SH-SY5Y (cell line): ENCODE measurements around the gene ETS2.
A peak's percentile ranks its signal among the peaks of the same experiment; 100 is the strongest.

Source experiments
- GATA2 ChIP-seq: IDR thresholded peaks from 2 replicates; pipeline ENCODE4 v1.6.1; 2011; ENCODE audit warnings: mild to moderate bottlenecking, low read depth, low read length
- GATA3 ChIP-seq: IDR thresholded peaks from 2 replicates; pipeline ENCODE4 v1.6.1; 2011; ENCODE audit warnings: low read depth, mild to moderate bottlenecking, low read length, moderate library complexity

ETS2 gene

DNA sequence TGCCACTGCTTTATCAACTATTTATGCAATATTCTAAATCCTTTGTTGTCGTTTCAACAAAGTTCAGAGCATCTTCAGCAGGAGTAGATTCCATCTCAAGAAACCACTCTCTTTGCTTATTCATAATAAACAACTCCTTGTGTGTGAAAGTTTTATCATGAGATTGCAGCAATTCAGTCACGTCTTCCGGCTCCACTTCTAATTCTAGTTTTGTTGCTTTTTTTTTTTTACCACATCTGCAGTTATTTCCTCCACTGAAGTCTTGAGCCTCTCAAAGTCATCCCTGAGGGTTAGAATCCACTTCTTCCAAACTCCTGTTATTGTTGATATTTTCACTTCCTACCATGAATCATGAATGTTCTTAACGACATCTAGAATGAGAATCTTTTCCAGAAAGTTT is 14.8 kb upstream of the ETS2 start:
- no peak for TF ChIP-seq GATA3
- TF ChIP-seq GATA2, result no peak

DNA sequence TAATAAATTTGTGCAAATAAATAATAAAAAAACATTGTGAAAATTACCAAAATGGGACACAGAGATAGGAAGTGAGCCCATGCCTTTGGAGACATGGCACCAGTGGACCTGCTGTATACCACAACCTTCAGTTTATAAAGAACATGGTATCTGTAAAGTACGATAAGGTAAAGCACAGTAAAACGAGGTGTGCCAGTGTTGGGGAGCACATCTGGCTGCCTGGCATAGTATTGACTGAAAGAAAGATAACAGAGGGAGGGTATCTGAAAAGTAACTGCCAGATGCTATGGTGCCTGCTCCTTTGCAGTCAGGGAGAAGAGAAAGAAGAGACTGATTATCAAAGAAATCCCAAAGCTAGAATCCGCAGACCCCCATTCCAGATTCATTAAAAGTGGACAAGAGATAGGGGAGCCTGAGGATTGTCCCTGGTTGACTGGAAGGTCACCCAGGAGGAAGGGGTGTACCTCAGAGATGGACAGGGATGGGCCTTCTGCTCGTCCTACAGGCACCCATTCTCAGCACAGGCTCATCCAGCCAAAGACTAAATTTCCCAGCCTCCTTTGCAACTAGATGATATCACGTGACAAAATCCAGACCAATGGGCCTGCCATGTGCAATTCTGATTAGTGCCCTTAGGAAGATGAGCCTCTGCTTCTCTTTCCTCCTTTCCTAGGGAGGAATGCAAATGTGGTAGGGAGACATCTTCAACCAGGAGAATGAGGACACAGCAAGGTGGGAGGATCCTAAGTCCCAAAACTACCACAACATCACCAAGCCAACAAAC is 12.9 kb upstream of the ETS2 start:
- TF ChIP-seq GATA2 (no peak), GATA3 (no peak)

DNA sequence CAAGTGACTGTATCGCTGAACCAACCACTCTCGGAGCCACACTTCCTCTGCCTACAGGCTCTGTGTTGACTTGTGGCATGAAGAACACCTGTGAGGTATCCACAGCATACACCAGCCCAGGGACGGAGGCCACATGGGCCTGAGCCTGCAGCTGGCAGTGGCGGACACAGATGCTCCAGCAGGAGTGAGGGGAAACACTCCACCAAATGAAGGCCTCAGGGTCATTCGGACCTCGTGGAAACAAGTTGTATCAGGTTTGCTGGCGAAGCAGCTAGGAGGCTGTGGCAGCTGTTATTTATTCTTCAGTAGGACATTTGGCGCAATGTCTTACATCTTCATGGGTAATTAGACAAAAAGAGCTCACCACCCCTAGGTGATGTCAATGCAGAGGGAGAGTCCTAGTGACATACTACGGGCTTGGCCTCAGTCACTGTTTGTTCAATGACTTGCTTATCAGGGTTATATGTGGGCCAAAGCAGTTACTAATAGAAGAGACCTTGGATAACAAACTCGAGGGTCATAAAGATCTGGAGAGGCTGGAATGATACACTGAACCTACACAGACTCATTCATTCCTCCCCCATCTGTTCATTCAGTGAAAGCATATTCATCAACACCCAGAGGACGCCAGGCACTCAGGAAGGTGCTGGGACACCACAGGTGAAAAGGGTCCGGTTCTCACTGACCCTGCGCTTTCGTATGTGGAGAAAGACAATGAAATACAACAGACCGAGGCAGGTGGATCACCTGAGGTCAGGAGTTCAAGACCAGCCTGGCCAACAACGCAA is 11.6 kb upstream of the ETS2 start:
- TF ChIP-seq GATA2 (no peak), GATA3 (no peak)

DNA sequence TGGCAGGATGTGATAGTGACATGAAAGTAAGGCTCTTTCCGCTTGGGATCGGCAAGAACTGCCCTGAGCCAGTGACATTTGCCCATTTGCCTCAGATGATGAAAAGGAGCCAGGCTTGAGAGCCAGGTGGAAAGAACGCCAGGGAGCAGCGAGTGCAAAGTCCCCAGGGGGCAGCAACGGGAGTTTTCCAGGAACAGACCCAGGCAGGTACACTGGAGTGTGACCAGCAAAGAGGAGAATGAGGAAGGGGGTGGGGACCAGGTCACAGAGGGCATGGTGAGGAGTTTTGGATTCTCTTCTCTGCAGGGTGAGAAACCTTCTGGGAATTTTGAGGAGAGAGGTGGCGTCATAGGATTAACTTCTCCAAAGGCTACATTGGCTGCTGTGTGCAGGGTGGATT is 10.8 kb upstream of the ETS2 start:
- TF ChIP-seq GATA3 (no peak), GATA2 (no peak)

DNA sequence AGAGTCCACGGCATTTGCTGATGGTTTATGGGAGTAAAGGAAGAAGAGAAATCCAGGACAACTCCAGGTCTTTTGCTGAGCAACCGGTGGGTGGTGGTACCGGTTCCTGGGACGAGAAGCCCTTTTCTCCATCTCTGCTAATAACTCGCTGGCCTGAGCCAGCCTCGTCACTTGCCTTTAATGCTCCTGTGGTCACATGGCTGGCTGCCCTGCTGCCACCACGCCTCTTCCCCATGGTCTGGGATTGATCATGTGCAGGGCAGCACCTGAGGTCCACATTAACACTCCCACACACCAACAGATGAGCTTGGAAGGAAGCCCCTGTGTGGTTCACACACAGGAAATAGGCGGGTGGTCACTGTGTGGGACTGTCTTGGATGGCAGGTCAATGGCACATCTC is 10.3 kb upstream of the ETS2 start:
- TF ChIP-seq GATA2 (no peak), GATA3 (no peak)

DNA sequence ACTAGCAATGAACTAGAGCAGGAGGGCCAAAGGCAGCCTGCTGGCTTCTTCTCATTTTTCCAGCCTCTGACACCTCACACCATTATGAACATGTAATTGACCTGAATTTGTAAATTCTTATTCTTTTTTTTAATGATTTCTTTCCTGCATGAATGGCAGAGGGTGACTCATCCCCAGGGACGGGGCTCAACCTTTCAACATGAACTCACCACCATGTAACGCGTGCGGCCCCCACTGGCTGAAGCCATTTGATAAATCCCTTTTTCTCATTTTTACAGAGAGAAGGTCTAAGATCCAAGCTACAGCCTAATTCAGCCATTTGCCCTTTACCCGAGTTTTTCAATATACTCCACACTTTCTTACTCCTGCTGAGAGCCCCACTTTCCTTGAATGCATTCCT is 9.3 kb upstream of the ETS2 start:
- no peak for TF ChIP-seq GATA3
- TF ChIP-seq GATA2, result no peak

DNA sequence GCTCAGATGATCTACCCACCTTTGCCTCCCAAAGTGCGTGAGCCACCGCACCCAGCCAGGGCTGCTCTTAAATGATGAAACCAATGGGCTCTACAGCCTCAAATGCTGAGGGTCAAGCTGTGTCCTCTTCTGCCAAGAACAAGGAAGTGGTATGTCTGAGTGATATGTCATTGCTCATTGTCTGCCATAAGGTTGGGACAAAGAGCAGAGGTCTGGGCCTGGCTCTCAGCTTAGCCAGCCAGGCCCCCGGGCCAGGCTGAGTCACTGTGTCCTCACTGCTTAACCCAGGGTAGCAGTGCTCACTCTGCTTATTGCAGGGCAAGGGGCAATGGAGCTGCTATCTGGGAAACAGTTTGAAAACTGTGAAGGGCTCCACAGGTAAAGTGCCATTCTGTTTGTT is 8.3 kb upstream of the ETS2 start:
- no peak for TF ChIP-seq GATA3
- TF ChIP-seq GATA2, result peak; percentile 51

DNA sequence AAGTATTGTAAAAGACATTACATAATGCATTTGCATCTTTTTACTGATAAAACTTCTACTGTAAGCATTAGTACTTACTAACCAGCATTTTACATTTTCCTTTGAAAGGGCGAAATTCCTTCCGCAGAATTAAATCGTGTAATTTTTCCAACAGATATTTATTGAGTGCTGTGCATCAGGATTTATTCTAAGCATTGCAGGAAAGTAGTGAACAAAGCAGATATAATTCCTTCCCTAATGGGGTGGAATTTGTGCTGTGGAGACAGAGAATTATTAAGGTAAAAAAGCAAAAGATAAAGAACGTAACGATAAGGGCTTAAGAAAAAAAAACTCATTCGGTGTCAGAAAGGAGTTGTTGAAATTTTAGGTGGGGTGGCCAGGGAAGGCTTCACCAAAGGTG is 7.6 kb upstream of the ETS2 start:
- TF ChIP-seq GATA2, result no peak
- TF ChIP-seq GATA3, result no peak

DNA sequence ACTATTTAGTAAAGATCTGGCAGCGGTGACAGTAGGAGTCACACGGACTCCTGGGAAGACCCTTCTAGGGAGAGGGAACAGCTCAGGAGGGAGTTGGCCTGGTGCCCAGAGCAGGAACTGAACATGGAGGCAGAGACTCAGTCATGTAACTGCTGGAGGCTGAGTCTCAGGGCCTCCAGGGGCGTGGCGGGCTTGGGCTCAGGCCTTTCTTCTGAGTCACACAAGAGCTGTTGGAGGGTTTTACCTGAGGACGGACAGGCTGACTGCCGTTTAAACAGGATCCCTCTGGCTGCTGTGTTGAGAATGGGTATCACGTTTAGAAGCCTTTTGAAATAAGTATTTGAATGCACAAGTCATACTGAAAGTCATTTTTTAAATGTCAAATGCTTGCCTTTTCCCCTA is 7.2 kb upstream of the ETS2 start:
- TF ChIP-seq GATA2 (no peak), GATA3 (no peak)

DNA sequence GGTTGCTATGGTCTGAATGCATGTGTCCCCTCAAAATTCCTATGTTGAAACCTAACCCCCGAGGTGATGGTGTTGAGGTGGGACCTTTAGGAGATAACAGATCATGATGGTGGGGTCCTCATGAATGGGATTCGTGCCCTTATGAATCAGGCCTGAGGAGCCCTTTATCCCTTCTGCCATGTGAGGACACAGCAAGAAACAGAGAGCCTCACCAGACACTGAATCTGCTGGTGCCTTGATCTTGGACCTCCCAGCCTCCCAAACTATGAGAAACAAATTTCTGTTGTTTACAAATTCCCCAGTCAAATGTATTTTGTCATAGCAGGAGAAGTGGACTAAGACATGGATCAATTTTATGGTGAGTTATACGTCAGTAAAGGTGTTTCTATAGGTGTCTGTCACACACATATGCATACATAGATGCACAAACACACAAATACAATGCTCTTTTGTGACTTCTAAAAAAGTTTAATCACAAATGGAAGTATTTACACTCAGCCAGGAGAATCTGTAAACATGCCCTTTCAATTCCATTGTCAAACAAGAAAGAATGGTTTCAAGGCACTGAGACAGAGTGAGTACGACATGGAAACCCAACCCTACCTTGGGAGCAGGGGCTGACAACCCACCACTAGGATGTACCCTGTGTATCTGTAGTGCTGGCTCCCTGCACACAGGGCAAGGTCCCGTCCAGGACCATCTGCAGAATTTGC is 5.5 kb upstream of the ETS2 start:
- TF ChIP-seq GATA2 (no peak), GATA3 (no peak)

DNA sequence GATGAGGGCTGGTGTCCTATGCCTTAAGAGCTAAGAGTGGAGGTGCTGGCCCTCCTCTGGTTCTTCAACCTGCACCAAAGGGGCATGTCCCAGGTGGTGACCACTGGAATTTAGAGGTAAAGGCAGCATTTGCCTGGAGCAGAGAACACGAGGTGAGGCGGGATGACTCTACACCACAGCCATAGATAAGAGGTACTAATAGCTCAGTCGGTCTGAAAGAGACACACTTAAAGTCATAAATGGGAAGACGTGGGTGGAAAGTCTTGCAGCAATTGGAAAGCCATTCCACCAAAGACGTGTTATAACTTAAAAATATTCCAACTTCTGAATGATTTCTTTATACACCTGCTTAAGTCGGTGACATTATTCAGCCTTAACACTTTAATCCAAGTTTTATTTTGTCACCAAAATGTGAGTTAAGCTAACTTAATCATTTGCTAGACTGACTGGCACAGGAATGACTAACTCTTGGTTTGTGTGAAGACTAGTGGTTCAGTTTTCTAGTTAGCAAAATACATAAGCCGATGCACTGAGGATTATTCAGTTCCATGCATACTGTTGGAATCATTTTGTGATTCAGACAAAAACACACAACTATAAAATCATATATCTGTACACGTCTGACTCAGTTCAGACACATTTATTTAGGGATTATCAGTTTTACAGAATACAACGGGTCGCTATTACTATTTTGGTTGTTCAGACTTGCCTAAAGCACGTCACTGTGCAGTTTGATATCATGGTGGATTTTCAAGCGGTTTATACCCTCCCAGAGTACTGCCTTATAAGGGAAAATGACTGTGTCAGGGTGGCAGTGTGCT is 4.6 kb upstream of the ETS2 start:
- TF ChIP-seq GATA3 (no peak), GATA2 (no peak)

DNA sequence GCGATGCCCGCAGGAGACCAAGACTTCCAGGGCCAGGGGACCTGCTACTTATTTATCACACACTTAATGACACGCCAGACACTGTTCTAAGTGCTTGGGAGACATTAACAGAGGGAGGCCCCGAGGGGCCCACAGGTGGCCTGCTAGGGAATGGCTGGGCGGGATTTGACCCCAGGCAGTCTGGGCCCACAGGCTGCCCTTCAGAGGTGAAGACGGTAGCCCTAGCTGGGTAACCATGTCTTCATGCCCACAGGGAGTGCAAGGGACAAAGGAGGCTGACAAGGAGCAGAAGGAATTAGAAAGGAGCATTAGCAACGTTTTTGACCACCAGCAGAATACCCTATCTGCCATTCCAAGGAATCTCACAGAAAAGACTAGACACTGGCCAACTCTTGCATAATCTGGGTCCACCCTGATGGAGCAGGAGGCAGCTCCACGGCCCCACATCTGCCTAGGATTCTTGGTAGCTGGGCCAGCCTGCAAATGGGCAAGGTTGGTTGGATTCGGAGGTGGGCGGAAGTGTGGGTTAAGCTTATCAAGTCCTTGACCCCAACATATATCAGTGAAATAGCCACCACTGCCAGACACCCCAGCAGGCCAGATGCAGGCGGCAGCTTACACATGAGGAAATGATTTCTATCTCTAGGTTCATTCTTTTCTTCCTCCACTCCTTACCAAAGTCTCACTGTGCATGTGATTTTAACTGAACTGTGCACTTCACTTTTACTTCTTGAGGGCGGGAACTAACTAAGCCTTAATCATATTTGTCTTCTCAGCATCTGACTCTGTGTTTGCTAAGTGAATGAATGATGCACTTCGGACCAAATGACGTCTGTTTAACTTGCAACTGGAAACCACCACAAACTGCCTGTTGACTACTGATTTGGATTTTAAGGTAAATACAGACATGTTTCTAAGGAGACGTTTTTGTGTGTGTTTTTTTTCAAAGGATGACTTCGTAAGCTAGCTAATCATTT is 3.4 kb upstream of the ETS2 start:
- TF ChIP-seq GATA2 (no peak), GATA3 (no peak)
